GM21723 (cell line): ENCODE measurements around the gene DARS1.
"Not testable (repeated sequence)": the region's sequence is repeated elsewhere in the genome, so short reads cannot be mapped to it uniquely, and the experiment has no call there.

Experiments
- ATAC-seq: cut with Tn5 transposase; IDR thresholded peaks from one replicate; pipeline ENCODE4 v1.9.1; 2021; ENCODE audit warnings: mild to moderate bottlenecking, moderate library complexity; ENCODE audit not compliant: unreplicated experiment

Gene DARS1

GRCh38 chr2:135985826-135986393 lies 484 bp upstream of the DARS1 start:
- peak; percentile 43 for ATAC-seq

- peak; percentile 48 for ATAC-seq
These were observed 1.0 kb downstream of the DARS1 start for GRCh38 chr2:135984199-135985017.

- no peak for ATAC-seq
These were observed 4.9 kb downstream of the DARS1 start for GRCh38 chr2:135980434-135981079.

- ATAC-seq, result no peak
These were observed 9.7 kb downstream of the DARS1 start for GRCh38 chr2:135975702-135976101.

- ATAC-seq, result no peak
These were observed 11.4 kb downstream of the DARS1 start for GRCh38 chr2:135974036-135974435.

- ATAC-seq, result no peak
These were observed 15.6 kb downstream of the DARS1 start for GRCh38 chr2:135969655-135970387.

- ATAC-seq, result no peak
These were observed 19.7 kb downstream of the DARS1 start for GRCh38 chr2:135965756-135966155.

- ATAC-seq, result not testable (repeated sequence)
These were observed 21.0 kb downstream of the DARS1 start for GRCh38 chr2:135964404-135964803.

- no peak for ATAC-seq
These were observed 21.6 kb downstream of the DARS1 start for GRCh38 chr2:135963841-135964240.

GRCh38 chr2:135962366-135963123 lies 22.9 kb downstream of the DARS1 start:
- peak; percentile 64 for ATAC-seq

- ATAC-seq, result no peak
These were observed 24.5 kb downstream of the DARS1 start for GRCh38 chr2:135960656-135961551.

GRCh38 chr2:135960150-135960549 lies 25.3 kb downstream of the DARS1 start:
- no peak for ATAC-seq

- not testable (repeated sequence) for ATAC-seq
These were observed 26.5 kb downstream of the DARS1 start for GRCh38 chr2:135958927-135959326.

- no peak for ATAC-seq
These were observed 31.3 kb downstream of the DARS1 start for GRCh38 chr2:135954020-135954601.

GRCh38 chr2:135952891-135953290 lies 32.5 kb downstream of the DARS1 start:
- no peak for ATAC-seq

GRCh38 chr2:135951041-135951583 lies 34.3 kb downstream of the DARS1 start:
- ATAC-seq, result no peak

GRCh38 chr2:135949451-135950234 lies 35.8 kb downstream of the DARS1 start:
- ATAC-seq, result no peak
